Memory B cell (primary cell): ENCODE measurements around the gene ARL13B.

Experiments used
- ATAC-seq: fragments of 150-1000 bp; cut with Tn5 transposase; 2 replicates; pipeline ENCODE4 v1.10.0; 2021; ENCODE audit warnings: low read depth, mild to moderate bottlenecking, moderate library complexity
- DNase-seq, 2 donors: peaks; one replicate each; pipeline ENCODE4 v3.0.0; 2022; ENCODE audit warnings: low spot score in 2 of 2
- H3K27ac Mint-ChIP-seq: one replicate; pipeline ENCODE4 v1.8.0; 2022; ENCODE audit warnings: mild to moderate bottlenecking, moderate library complexity, mixed read lengths
- H3K27me3 Mint-ChIP-seq: one replicate; pipeline ENCODE4 v1.8.0; 2022; ENCODE audit warnings: mixed read lengths
- H3K36me3 Mint-ChIP-seq: one replicate; pipeline ENCODE4 v1.8.0; 2022; ENCODE audit warnings: mild to moderate bottlenecking, mixed read lengths
- H3K4me1 Mint-ChIP-seq: one replicate; pipeline ENCODE4 v1.8.0; 2022; ENCODE audit warnings: mixed read lengths
- H3K4me3 Mint-ChIP-seq: one replicate; pipeline ENCODE4 v1.8.0; 2022; ENCODE audit warnings: mild to moderate bottlenecking, moderate library complexity, mixed read lengths
- H3K9me3 Mint-ChIP-seq: one replicate; pipeline ENCODE4 v1.8.0; 2022; ENCODE audit warnings: mixed read lengths

The ARL13B gene

DNA sequence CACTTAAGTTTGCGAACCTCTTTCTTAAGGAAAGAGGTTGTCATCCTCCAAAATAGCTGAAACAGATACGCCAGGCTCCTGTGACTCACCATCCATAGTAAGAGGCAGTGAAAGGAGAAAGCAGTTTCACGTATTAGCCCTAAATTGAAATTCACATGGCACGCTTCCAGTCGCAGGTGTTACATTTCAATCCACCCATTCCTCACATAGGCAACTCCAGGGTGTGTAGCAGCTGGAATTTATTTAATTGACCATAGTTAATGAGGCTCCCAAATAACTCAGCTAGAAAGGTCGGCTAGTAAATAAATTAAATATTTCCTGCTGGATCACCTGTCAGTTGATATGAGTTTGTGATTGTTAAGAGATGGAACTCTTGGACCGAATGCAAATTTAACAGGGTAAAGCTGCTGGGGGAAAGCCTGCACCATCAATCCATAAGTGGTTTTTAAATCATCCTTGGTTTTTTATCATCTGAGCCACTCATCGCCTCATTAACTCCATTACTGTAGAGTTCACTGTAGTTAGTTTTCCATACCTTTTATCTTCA, 102.5 kb downstream of the ARL13B start:
- Mint-ChIP-seq H3K4me1 (peaks cover 22% of the 10 kb centered on the region), H3K36me3 (peaks cover 21% of the 10 kb centered on the region), H3K9me3 (no peaks in the 10 kb centered on the region), H3K4me3 (no peak overlapping the region), H3K27ac (no peak overlapping the region), H3K27me3 (no peaks in the 10 kb centered on the region)
- no peak for DNase-seq
- no peak for ATAC-seq

GRCh38 chr3:94083261-94083660, 103.3 kb downstream of the ARL13B start:
- Mint-ChIP-seq H3K4me3 (no peak overlapping the region), H3K27ac (no peak overlapping the region), H3K36me3 (peaks cover 25% of the 10 kb centered on the region), H3K4me1 (peaks cover 16% of the 10 kb centered on the region), H3K27me3 (no peaks in the 10 kb centered on the region), H3K9me3 (no peaks in the 10 kb centered on the region)
- DNase-seq = no peak
- ATAC-seq = no peak

GRCh38 chr3:94089126-94089525, 109.2 kb downstream of the ARL13B start:
- Mint-ChIP-seq H3K4me3 (no peak overlapping the region), H3K36me3 (peaks cover 32% of the 10 kb centered on the region), H3K27ac (no peak overlapping the region), H3K9me3 (no peaks in the 10 kb centered on the region), H3K27me3 (no peaks in the 10 kb centered on the region), H3K4me1 (peaks cover 3% of the 10 kb centered on the region)
- ATAC-seq = no peak
- DNase-seq = no peak

DNA sequence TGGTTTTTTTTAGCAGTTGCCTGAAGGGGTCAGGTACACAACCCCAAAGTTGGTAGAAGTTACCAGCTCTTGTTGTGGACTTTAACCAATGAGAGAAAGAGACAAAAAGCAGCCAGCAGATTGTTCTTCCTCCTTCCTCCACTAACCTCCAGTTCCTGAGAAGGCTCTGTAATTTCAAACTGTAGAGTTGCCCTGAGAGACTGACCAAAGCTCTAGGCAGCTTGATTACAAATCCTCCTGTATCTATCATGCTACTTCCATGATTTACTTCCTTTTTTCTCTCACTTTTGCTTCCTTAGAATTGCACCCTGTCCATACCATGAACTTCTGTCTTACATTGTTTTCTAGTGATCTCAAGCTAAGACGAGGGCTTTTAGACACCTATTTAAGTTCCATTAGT, 112.1 kb downstream of the ARL13B start:
- no peak overlapping the region for H3K27ac Mint-ChIP-seq
- H3K9me3 Mint-ChIP-seq = no peaks in the 10 kb centered on the region
- H3K4me3 Mint-ChIP-seq = no peak overlapping the region
- ATAC-seq (no peak), DNase-seq (no peak)
- H3K4me1 Mint-ChIP-seq = peaks cover 3% of the 10 kb centered on the region
- peaks cover 35% of the 10 kb centered on the region for H3K36me3 Mint-ChIP-seq
- no peaks in the 10 kb centered on the region for H3K27me3 Mint-ChIP-seq

DNA sequence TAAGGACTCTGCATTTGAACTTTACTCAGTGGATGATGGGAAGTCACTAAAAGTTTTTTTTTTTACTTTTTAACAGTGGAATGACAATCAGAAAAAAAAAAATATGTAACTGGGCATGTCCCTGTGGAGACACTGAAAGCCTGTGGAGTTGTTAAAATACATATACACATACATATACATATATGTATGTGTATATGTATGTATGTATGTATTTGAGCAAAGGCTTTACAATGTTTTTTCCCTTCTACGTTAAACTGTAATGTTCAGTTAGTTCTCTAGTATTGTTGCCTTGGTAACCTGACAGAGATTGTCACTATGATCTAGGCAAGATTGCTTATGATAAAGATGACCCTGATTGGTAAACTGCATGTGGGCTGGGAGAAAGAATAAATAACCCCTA, 113.2 kb downstream of the ARL13B start:
- Mint-ChIP-seq H3K4me3 (no peak overlapping the region), H3K27ac (no peak overlapping the region), H3K4me1 (peaks cover 3% of the 10 kb centered on the region), H3K9me3 (no peaks in the 10 kb centered on the region), H3K27me3 (no peaks in the 10 kb centered on the region), H3K36me3 (peaks cover 36% of the 10 kb centered on the region)
- ATAC-seq (no peak), DNase-seq (no peak)

GRCh38 chr3:94095111-94095510, 115.2 kb downstream of the ARL13B start:
- no peak for DNase-seq
- H3K36me3 Mint-ChIP-seq = peaks cover 46% of the 10 kb centered on the region
- H3K27me3 Mint-ChIP-seq = no peaks in the 10 kb centered on the region
- H3K4me3 Mint-ChIP-seq = no peak overlapping the region
- H3K9me3 Mint-ChIP-seq = no peaks in the 10 kb centered on the region
- peaks cover 3% of the 10 kb centered on the region for H3K4me1 Mint-ChIP-seq
- H3K27ac Mint-ChIP-seq = no peak overlapping the region
- ATAC-seq = no peak

DNA sequence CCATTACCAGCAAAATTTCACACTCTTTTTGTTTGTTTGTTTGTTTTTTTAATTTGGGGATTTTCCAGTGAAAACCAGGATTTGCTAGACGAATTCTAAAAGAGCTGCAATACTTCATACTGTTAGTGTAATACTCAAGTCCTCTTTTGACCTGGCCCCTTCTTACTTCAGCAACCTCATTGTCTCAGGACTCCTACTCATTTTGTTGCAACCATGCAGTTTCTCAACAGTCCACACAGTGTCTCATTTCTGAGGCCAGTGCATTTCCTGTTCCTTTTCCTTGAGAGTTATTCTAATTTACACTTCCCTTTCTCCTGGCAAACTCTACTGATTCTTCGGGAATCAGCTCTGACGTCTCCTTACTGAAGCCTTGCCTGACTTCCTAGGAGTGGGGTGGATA, 118.5 kb downstream of the ARL13B start:
- Mint-ChIP-seq H3K27ac (no peak overlapping the region), H3K36me3 (peaks cover 37% of the 10 kb centered on the region)

DNA sequence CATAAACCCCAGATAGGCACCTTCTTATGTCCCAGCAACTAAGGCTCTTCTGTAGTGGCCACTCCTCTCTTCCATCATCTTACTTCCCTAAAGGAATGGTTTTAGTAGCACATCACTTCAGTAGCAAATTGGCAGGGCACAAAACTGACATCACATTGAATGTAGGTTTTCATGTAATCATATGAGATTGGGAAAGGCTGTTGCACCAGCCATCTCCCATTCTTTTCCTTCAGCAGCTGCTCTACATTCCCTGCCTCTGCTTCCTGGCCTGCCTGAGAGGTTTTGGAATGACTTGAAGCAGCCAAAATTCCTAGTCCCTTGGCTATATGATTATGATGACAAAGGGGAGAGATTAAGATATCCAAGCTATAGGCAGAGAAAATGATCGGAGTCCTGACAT, 119.4 kb downstream of the ARL13B start:
- H3K36me3 Mint-ChIP-seq = peaks cover 37% of the 10 kb centered on the region
- DNase-seq (no peak), ATAC-seq (no peak)
- no peak overlapping the region for H3K4me3 Mint-ChIP-seq
- no peaks in the 10 kb centered on the region for H3K4me1 Mint-ChIP-seq
- no peaks in the 10 kb centered on the region for H3K27me3 Mint-ChIP-seq
- H3K27ac Mint-ChIP-seq = no peak overlapping the region
- no peaks in the 10 kb centered on the region for H3K9me3 Mint-ChIP-seq

More for the DNA sequence above, 118.5 kb downstream of the ARL13B start:
- Mint-ChIP-seq H3K4me1 (no peaks in the 10 kb centered on the region), H3K27me3 (no peaks in the 10 kb centered on the region), H3K9me3 (no peaks in the 10 kb centered on the region), H3K4me3 (no peak overlapping the region)
- ATAC-seq = no peak
- DNase-seq = no peak

DNA sequence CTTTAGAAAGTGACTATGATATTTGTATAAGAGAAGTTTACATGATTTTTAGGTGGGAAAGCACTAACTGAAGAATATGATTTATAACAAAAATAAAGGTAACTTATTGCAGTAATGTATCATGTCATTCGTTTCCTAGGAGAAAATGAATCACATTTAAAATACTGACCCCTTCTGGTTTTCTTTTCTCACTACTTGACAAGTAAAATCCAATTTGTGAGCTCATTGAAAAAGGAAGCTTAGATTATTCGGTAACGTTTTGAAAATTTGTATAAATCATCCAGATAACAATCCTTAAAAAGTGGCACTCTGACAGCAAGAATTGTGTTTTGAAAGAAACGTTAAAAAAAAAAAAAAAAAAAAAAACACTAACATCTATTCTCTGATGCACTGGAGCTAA, 121.9 kb downstream of the ARL13B start:
- no peak overlapping the region for H3K4me3 Mint-ChIP-seq
- no peak overlapping the region for H3K27ac Mint-ChIP-seq
- ATAC-seq = no peak
- H3K27me3 Mint-ChIP-seq = no peaks in the 10 kb centered on the region
- H3K9me3 Mint-ChIP-seq = no peaks in the 10 kb centered on the region
- H3K4me1 Mint-ChIP-seq = no peaks in the 10 kb centered on the region
- H3K36me3 Mint-ChIP-seq = peaks cover 38% of the 10 kb centered on the region
- no peak for DNase-seq
